IPS DF 6.9 (cell line): ENCODE data around the gene MRPS35.

ENCODE experiments used
- DNase-seq: peaks from one replicate; pipeline ENCODE4 v3.0.0-alpha.2; 2013; ENCODE audit warnings: low read depth, low spot score
- H3K27ac ChIP-seq: one replicate; pipeline ENCODE4 v1.5.1; 2013; ENCODE audit warnings: low read length, control low read depth
- H3K27me3 ChIP-seq: 2 replicates; pipeline ENCODE4 v1.6.1; 2013; ENCODE audit warnings: mild to moderate bottlenecking, low read length; ENCODE audit not compliant: control insufficient read depth, insufficient read depth
- H3K36me3 ChIP-seq: 2 replicates; pipeline ENCODE4 v1.6.1; 2013; ENCODE audit warnings: low read length; ENCODE audit not compliant: control insufficient read depth, insufficient read depth
- H3K4me1 ChIP-seq: 2 replicates; pipeline ENCODE4 v1.6.1; 2013; ENCODE audit warnings: low read length; ENCODE audit not compliant: control insufficient read depth, insufficient read depth
- H3K4me3 ChIP-seq: 2 replicates; pipeline ENCODE4 v1.5.1; 2013; ENCODE audit warnings: mild to moderate bottlenecking, low read length
- H3K9me3 ChIP-seq: 2 replicates; pipeline ENCODE4 v1.6.1; 2013; ENCODE audit warnings: low read length, inconsistent platforms; ENCODE audit not compliant: control insufficient read depth, insufficient read depth
- WGBS: extraction: QIAGEN DNeasy Blood & Tissue Kit; methylation state at CpG from one replicate; pipeline ENCODE4 v1.1.7; 2013; ENCODE audit warnings: mixed read lengths, missing lambda C conversion rate; ENCODE audit not compliant: insufficient read length, insufficient coverage; 5-methylcytosine and 5-hydroxymethylcytosine counted together

MRPS35 gene

DNA sequence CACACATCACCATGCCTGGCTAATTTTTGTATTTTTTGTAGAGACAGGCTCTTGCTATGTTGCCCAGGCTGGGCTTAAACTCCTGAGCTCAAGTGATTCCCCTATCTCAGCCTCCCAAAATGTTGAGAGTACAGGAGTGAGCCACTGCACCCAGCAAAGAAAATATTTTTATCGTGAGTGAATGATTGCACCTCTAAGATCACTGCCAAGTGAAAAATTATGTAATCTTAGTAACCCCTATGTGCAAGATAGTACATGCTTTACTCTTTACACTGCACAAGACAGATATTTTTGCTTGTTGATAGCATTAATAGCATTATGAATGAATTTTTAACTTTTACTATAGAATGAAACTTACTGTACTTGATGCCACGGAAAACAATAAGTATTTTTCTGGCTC lies 3.4 kb upstream of the MRPS35 start:
- Histone ChIP-seq H3K36me3 (no peaks in the 10 kb centered on the region), H3K4me1 (no peaks in the 10 kb centered on the region; the same call in 1 of the 2 replicates), H3K4me3 (no peak overlapping the region), H3K27ac (no peak overlapping the region), H3K9me3 (no peaks in the 10 kb centered on the region), H3K27me3 (no peaks in the 10 kb centered on the region)
- no peak for DNase-seq
- no CpG with 5 or more reads among the region's 2 CpGs for WGBS

- no peaks in the 10 kb centered on the region for H3K9me3 ChIP-seq
- no peaks in the 10 kb centered on the region for H3K27me3 ChIP-seq
- WGBS: no CpG with 5 or more reads among the region's 12 CpGs
- no peak for DNase-seq
- H3K4me3 ChIP-seq: no peak overlapping the region
- H3K36me3 ChIP-seq: no peaks in the 10 kb centered on the region
- no peaks in the 10 kb centered on the region; the same call in 1 of the 2 replicates for H3K4me1 ChIP-seq
- no peak overlapping the region for H3K27ac ChIP-seq
Measured at GRCh38 chr12:27709212-27709931, 1.3 kb upstream of the MRPS35 start.

GRCh38 chr12:27709932-27710591 lies 570 bp upstream of the MRPS35 start:
- Histone ChIP-seq H3K27me3 (no peaks in the 10 kb centered on the region), H3K9me3 (no peaks in the 10 kb centered on the region), H3K27ac (no peak overlapping the region), H3K36me3 (no peaks in the 10 kb centered on the region), H3K4me1 (no peaks in the 10 kb centered on the region; the same call in 1 of the 2 replicates), H3K4me3 (peak overlapping the region; percentile 99; the same call in 1 of the 2 replicates)
- DNase-seq: no peak
- no CpG with 5 or more reads among the region's 24 CpGs for WGBS

- no CpG with 5 or more reads among the region's 11 CpGs for WGBS
- Histone ChIP-seq H3K4me3 (peak overlapping the region; percentile 99; the same call in 1 of the 2 replicates), H3K9me3 (no peaks in the 10 kb centered on the region), H3K36me3 (no peaks in the 10 kb centered on the region; the same call in 1 of the 2 replicates), H3K4me1 (no peaks in the 10 kb centered on the region; the same call in 1 of the 2 replicates), H3K27ac (no peak overlapping the region), H3K27me3 (no peaks in the 10 kb centered on the region)
- no peak for DNase-seq
Measured at GRCh38 chr12:27711317-27711682, 668 bp downstream of the MRPS35 start.

GRCh38 chr12:27711967-27712366 lies 1.3 kb downstream of the MRPS35 start:
- Histone ChIP-seq H3K9me3 (no peaks in the 10 kb centered on the region), H3K36me3 (no peaks in the 10 kb centered on the region; the same call in 1 of the 2 replicates), H3K4me1 (no peaks in the 10 kb centered on the region; the same call in 1 of the 2 replicates), H3K4me3 (no peak overlapping the region), H3K27ac (no peak overlapping the region), H3K27me3 (no peaks in the 10 kb centered on the region)
- 100% methylated on average over 2 of the region's 2 CpGs for WGBS
- no peak for DNase-seq

DNA sequence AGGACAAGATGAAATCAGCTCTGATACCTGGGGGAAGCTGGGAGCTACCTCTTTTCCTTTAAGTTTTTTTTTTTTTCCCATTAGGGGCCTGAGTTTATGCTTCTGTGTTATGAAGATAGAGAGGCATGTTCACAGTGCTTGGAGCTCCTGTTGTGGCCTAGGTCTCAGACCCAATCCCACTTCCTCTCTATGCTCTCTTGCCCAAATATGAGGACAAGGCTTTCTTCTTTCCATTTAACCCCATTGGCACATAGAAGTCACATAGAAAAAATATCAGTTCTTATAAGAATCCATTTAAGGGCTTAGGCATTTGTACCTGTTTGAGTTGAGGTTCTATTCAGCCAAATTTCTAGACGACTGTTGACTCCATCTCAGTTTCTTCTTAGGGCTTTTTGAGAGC lies 12.6 kb downstream of the MRPS35 start:
- Histone ChIP-seq H3K36me3 (peaks cover 2% of the 10 kb centered on the region; the same call in 1 of the 2 replicates), H3K27ac (no peak overlapping the region)
- no CpG with 5 or more reads among the region's 1 CpG for WGBS

DNA sequence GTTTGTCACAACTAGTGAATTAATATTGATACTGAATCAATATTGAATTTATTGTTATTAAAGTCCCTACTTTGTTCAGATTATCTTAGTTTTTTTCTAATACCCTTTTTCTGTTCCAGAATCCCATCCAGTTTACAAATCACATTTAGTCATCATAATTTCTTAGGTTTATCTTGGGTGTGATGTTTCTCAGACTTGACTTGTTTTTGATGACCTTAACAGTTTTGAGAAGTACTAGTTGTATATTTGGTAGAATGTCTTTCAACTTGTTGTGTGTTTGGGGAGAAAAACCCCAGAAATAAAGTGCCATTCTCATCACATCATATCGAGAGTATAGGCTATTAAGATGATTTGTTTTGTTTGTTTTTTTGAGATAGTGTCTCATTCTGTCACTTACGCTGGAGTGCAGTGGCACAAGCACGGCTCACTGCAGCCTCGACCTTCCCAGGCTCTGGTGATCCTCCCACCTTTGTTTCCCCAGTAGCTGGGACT lies 19.5 kb downstream of the MRPS35 start:
- no peaks in the 10 kb centered on the region for H3K36me3 ChIP-seq
- no peaks in the 10 kb centered on the region for H3K27me3 ChIP-seq
- no peak for DNase-seq
- H3K9me3 ChIP-seq: no peaks in the 10 kb centered on the region
- WGBS: no CpG with 5 or more reads among the region's 4 CpGs
- H3K4me3 ChIP-seq: no peak overlapping the region
- no peaks in the 10 kb centered on the region for H3K4me1 ChIP-seq
- no peak overlapping the region for H3K27ac ChIP-seq

More for the DNA sequence above, 12.6 kb downstream of the MRPS35 start:
- Histone ChIP-seq H3K4me3 (no peak overlapping the region), H3K9me3 (no peaks in the 10 kb centered on the region), H3K27me3 (no peaks in the 10 kb centered on the region), H3K4me1 (no peaks in the 10 kb centered on the region)
- no peak for DNase-seq

- DNase-seq: no peak
- Histone ChIP-seq H3K27ac (no peak overlapping the region), H3K27me3 (no peaks in the 10 kb centered on the region), H3K36me3 (no peaks in the 10 kb centered on the region; the same call in 1 of the 2 replicates), H3K4me1 (no peaks in the 10 kb centered on the region), H3K4me3 (no peak overlapping the region), H3K9me3 (no peaks in the 10 kb centered on the region)
- no CpG with 5 or more reads among the region's 2 CpGs for WGBS
Measured at GRCh38 chr12:27732281-27732680, 21.6 kb downstream of the MRPS35 start.

DNA sequence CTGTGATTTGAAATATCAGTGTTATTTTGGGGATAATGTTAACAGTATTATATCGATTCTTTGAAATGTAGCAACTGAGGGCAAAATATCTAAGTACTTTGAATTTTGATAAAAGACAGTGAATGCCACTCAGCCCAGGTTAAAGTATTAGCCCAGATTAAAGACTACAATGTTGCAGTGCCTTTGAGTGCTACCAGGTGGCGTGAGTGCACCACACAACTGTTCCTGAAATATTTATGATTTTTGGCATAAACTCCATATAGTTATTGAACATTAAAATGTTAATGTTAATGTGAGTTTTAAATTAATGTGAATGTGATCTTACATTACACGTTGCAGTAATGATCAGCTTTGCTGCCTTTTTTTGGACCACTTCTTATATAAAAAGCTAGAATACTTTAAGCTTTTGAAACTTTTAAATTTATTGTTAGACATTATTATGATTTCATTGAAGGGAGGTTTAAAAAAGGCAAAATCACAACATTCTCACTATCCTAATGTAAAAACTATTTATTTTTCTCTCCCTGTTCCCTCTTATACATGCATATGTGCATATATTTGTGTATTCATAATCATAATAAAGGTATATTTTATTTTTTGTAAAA lies 22.5 kb downstream of the MRPS35 start:
- Histone ChIP-seq H3K27me3 (no peaks in the 10 kb centered on the region), H3K9me3 (no peaks in the 10 kb centered on the region), H3K36me3 (no peaks in the 10 kb centered on the region; the same call in 1 of the 2 replicates), H3K4me3 (no peak overlapping the region), H3K27ac (no peak overlapping the region), H3K4me1 (no peaks in the 10 kb centered on the region)
- no peak for DNase-seq
- no CpG with 5 or more reads among the region's 3 CpGs for WGBS

DNA sequence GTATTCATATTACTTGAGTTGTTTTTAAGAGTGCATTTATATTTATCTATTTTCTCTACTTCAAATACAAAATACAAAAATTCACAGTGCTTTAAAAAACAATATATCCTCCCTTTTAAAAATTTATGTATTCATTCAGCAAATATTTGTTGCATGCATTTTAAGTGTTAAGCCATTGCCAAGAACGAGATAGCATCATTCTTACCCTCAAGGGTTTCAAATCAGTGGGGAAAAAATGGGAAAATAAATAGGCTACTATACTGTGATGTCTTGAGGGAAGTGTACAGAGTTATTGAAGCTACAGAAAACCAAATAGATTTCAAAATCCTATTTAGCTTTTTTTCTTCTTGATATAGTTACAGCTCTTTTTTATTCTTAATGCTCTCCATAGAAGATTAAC lies 23.2 kb downstream of the MRPS35 start:
- no peak overlapping the region for H3K4me3 ChIP-seq
- H3K9me3 ChIP-seq: no peaks in the 10 kb centered on the region
- no peaks in the 10 kb centered on the region; the same call in 1 of the 2 replicates for H3K36me3 ChIP-seq
- H3K4me1 ChIP-seq: no peaks in the 10 kb centered on the region
- DNase-seq: no peak
- H3K27ac ChIP-seq: no peak overlapping the region
- WGBS: no CpG with 5 or more reads among the region's 1 CpG
- H3K27me3 ChIP-seq: no peaks in the 10 kb centered on the region
